Keratinocyte (primary cell): ENCODE results near the gene SPA17. TPM values are rescaled to one million over a fixed set of nuclear protein-coding genes. Genes with fewer than 3 reads are reported as not detected.

Source experiments
- DNase-seq: peaks from one replicate; pipeline ENCODE4 v3.0.0-alpha.2; 2011; ENCODE audit warnings: low read depth, missing footprints, low spot score
- FAIRE-seq: peaks from 2 replicates; lab custom pipeline; 2011; peaks lifted over from hg19 to GRCh38; lab: Jason Lieb, UNC
- H2AFZ ChIP-seq: 2 replicates; pipeline ENCODE4 v1.6.0; 2012; ENCODE audit warnings: low read length, control low read depth, inconsistent platforms; ENCODE audit not compliant: control insufficient read depth
- H3K27ac ChIP-seq: 2 replicates; pipeline ENCODE4 v1.5.1; 2011; ENCODE audit warnings: low read length; ENCODE audit not compliant: control insufficient read depth, insufficient read depth
- H3K27me3 ChIP-seq: 3 replicates; pipeline ENCODE4 v1.6.0; 2011; ENCODE audit warnings: low read length; ENCODE audit not compliant: control insufficient read depth, insufficient read depth; ENCODE audit errors: extremely low read depth
- H3K36me3 ChIP-seq, 2 experiments: 2 replicates in 1 of 2; 3 replicates in 1 of 2; pipeline ENCODE4 v1.5.1; 2011; ENCODE audit warnings: low read length in 2 of 2, mild to moderate bottlenecking in 1 of 2; ENCODE audit not compliant: control insufficient read depth in 2 of 2, insufficient read depth in 2 of 2; ENCODE audit errors: extremely low read depth in 1 of 2
- H3K4me1 ChIP-seq: 3 replicates; pipeline ENCODE4 v1.5.1; 2011; ENCODE audit warnings: low read length; ENCODE audit not compliant: control insufficient read depth, insufficient read depth; ENCODE audit errors: extremely low read depth
- H3K4me2 ChIP-seq: 3 replicates; pipeline ENCODE4 v1.6.0; 2011; ENCODE audit warnings: low read depth, low read length; ENCODE audit not compliant: control insufficient read depth, insufficient read depth; ENCODE audit errors: extremely low read depth
- H3K4me3 ChIP-seq, 3 experiments: fragments of 200-600 bp in 1 of 3; sonication (generic) in 1 of 3; 2 replicates in 2 of 3; 3 replicates in 1 of 3; pipeline ENCODE4 v1.5.1; 2011 to 2016; ENCODE audit warnings: low read length in 3 of 3, mild to moderate bottlenecking in 3 of 3, control low read depth in 2 of 3, inconsistent platforms in 1 of 3, low read depth in 1 of 3, mixed read lengths in 1 of 3, mixed run types in 1 of 3, moderate library complexity in 1 of 3; ENCODE audit not compliant: control insufficient read depth in 2 of 3, insufficient read depth in 2 of 3; ENCODE audit errors: extremely low read depth in 1 of 3
- H3K79me2 ChIP-seq: 2 replicates; pipeline ENCODE4 v1.6.0; 2012; ENCODE audit warnings: low read length; ENCODE audit not compliant: control insufficient read depth, insufficient read depth
- H3K9ac ChIP-seq: 3 replicates; pipeline ENCODE4 v1.6.0; 2011; ENCODE audit warnings: low read length; ENCODE audit not compliant: control insufficient read depth, insufficient read depth; ENCODE audit errors: extremely low read depth
- H3K9me1 ChIP-seq: 3 replicates; pipeline ENCODE4 v1.6.0; 2011; ENCODE audit warnings: low read length; ENCODE audit not compliant: control insufficient read depth, insufficient read depth; ENCODE audit errors: extremely low read depth
- H3K9me3 ChIP-seq: 2 replicates; pipeline ENCODE4 v1.5.1; 2012; ENCODE audit warnings: low read depth, low read length; ENCODE audit not compliant: control insufficient read depth
- H4K20me1 ChIP-seq: 3 replicates; pipeline ENCODE4 v1.6.0; 2011; ENCODE audit warnings: low read length; ENCODE audit not compliant: control insufficient read depth, insufficient read depth; ENCODE audit errors: extremely low read depth
- EZH2 ChIP-seq: IDR thresholded peaks from one replicate; pipeline ENCODE4 v1.6.1; 2012; ENCODE audit warnings: inconsistent platforms, mild to moderate bottlenecking, low read length, moderate library complexity
- dilution Hi-C: fragments of 300-500 bp; cut with MboI; formaldehyde crosslinking; loops from one replicate; pipeline ENCODE4 v1.7.0; 2020; ENCODE audit warnings: low sequenced_read_pairs; ENCODE audit not compliant: extremely low pct_ligation_motif_present
- polyA plus RNA-seq, 5 experiments: library from polyadenylated mRNA; depleted of rRNA in 3 of 5; stranded (reverse) in 3 of 5; stranded (forward) in 1 of 5; unstranded in 1 of 5; fragments of >200 nt; gene quantifications; 1 replicate in 1 of 5; 2 replicates in 3 of 5; 3 replicates in 1 of 5; pipeline versions ENCODE4 v1.2.1 to v1.2.3, GENCODE V29; 2011 to 2012; ENCODE audit warnings: missing spikeins in 2 of 5, low read depth in 1 of 5, low replicate concordance in 1 of 5
- TF ChIP-seq, protein P1 (sequence below), 3 experiments: IDR thresholded peaks in 1 of 3; conservative IDR thresholded peaks in 1 of 3; optimal IDR thresholded peaks in 1 of 3; 2 replicates in 2 of 3; 3 replicates in 1 of 3; pipeline versions ENCODE3 to v1.5.1; 2011; ENCODE audit warnings: low read length in 3 of 3, mild to moderate bottlenecking in 3 of 3, moderate library complexity in 2 of 3, control low read depth in 1 of 3, inconsistent platforms in 1 of 3; ENCODE audit not compliant: insufficient read depth in 2 of 3; ENCODE audit errors: extremely low read depth in 1 of 3

The SPA17 gene
- polyA plus RNA-seq, 1 donor (not counting 4 experiments of a cell fraction or from before 2014, with no cell fraction given): 19.5 TPM

DNA sequence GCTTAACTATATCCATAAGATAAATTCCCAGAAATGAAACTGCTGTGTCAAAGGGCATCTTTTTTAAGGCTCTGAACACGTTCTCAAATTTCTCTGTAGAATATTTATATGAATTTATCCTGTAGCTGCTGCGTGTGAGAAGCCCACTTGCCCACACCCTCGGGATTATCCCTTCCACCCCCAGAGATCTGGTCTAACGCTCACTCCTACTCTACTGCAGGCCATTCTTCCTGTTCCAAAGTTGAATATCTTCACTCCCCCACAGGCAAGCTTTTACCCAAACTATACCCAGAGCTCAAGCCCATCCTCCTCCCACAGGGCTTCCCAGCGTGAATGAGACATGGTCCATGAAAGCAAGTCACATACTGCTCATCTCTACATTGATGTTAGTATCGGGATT, 25.1 kb upstream of the SPA17 start:
- Histone ChIP-seq H3K27me3 (no peaks in the 10 kb centered on the region), H3K36me3 (no peaks in the 10 kb centered on the region), H3K79me2 (no peaks in the 10 kb centered on the region), H3K9me3 (no peaks in the 10 kb centered on the region), H3K4me2 (no peak overlapping the region), H3K4me1 (peaks cover 3% of the 10 kb centered on the region), H3K4me3 (no peak overlapping the region), H3K9ac (no peak overlapping the region), H4K20me1 (no peaks in the 10 kb centered on the region), H3K9me1 (no peaks in the 10 kb centered on the region), H2AFZ (no peak overlapping the region), H3K27ac (no peak overlapping the region)
- FAIRE-seq (no peak), DNase-seq (no peak)
- dilution Hi-C loops: no loop called here
- TF ChIP-seq EZH2: no peak
- TF ChIP-seq, protein P1, sequence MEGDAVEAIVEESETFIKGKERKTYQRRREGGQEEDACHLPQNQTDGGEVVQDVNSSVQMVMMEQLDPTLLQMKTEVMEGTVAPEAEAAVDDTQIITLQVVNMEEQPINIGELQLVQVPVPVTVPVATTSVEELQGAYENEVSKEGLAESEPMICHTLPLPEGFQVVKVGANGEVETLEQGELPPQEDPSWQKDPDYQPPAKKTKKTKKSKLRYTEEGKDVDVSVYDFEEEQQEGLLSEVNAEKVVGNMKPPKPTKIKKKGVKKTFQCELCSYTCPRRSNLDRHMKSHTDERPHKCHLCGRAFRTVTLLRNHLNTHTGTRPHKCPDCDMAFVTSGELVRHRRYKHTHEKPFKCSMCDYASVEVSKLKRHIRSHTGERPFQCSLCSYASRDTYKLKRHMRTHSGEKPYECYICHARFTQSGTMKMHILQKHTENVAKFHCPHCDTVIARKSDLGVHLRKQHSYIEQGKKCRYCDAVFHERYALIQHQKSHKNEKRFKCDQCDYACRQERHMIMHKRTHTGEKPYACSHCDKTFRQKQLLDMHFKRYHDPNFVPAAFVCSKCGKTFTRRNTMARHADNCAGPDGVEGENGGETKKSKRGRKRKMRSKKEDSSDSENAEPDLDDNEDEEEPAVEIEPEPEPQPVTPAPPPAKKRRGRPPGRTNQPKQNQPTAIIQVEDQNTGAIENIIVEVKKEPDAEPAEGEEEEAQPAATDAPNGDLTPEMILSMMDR (optimal IDR thresholded peaks at IDR 0.05 in 1 of 3, IDR thresholded peaks at IDR 0.05 in 1 of 3, conservative IDR thresholded peaks at IDR 0.05 in 1 of 3; ENCODE audit: extremely low read depth in 1 of 3, insufficient read depth in 2 of 3, low read length in 3 of 3): no peak

DNA sequence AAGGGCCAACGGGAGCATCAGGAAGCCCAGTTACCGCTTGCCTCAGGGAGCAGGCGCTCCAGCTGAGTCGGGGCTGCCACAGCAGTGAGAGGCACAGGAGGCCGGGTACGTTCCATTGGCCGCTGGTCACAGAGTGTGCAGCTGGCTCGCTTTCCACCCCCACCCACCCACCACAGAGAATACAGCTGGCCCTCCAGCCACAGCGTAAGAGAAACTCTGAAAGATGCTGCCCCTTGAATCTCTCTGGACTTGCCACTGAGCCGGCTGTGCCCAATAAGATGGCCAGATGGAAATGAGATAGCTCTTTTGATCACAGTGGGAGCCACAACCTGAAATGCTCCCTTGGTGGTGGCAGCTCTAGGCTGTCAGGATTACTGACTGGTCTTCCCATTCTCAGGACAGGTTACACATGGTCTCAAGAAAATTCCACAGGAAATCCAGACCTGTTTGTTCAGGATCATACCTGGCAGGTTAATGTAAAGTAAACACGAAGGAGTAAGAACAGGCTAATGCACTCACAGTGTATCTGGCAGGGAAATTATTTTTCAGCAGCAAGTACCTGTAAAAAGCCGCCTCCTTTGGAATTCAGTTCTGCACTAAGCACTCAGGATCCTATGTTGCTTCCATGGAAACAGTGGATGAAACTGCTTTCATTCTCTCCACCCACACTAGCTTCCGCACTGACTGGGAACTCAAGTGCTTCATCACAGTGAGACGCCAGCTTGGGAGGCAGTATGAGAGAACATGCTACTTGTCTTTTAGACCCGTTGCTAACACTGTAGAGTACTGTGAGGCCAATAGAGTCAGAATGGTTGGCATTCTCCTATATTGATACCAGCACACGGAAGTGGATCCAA, 16.7 kb upstream of the SPA17 start:
- no peaks in the 10 kb centered on the region for H3K9me3 ChIP-seq
- H3K27me3 ChIP-seq: no peaks in the 10 kb centered on the region
- DNase-seq (no peak), FAIRE-seq (no peak)
- H2AFZ ChIP-seq: no peak overlapping the region
- no peaks in the 10 kb centered on the region for H3K9me1 ChIP-seq
- H3K36me3 ChIP-seq: no peaks in the 10 kb centered on the region
- no peak overlapping the region for H3K4me3 ChIP-seq
- H3K4me1 ChIP-seq: no peaks in the 10 kb centered on the region
- dilution Hi-C loops: no loop called here
- H3K79me2 ChIP-seq: no peaks in the 10 kb centered on the region
- H4K20me1 ChIP-seq: no peaks in the 10 kb centered on the region
- no peak overlapping the region for H3K27ac ChIP-seq
- H3K9ac ChIP-seq: no peak overlapping the region
- TF ChIP-seq EZH2: no peak
- no peak overlapping the region for H3K4me2 ChIP-seq
